Mucosa of descending colon (tissue), 3 donors: ENCODE measurements around the gene NDRG4. TPM values are rescaled to one million over a fixed set of nuclear protein-coding genes. Genes with fewer than 3 reads are reported as not detected.

Experiments
- ATAC-seq: fragments of 200-7000 bp; cut with Tn5 transposase; one replicate; pipeline ENCODE4 v1.9.1; 2020; ENCODE audit warnings: mild to moderate bottlenecking, moderate library complexity
- DNase-seq, 3 donors: peaks; one replicate each; pipeline ENCODE4 v3.0.0-alpha.2; 2020
- H3K36me3 ChIP-seq: fragments of 200-600 bp; one replicate; pipeline ENCODE4 v1.8.0; 2021; ENCODE audit warnings: low read depth, mild to moderate bottlenecking
- H3K4me1 ChIP-seq: fragments of 200-600 bp; one replicate; pipeline ENCODE4 v1.8.0; 2021; ENCODE audit warnings: low read depth, mild to moderate bottlenecking
- H3K4me3 ChIP-seq: fragments of 200-600 bp; one replicate; pipeline ENCODE4 v1.8.0; 2021; ENCODE audit warnings: mild to moderate bottlenecking
- H3K9me3 ChIP-seq: fragments of 200-600 bp; one replicate; pipeline ENCODE4 v1.8.0; 2021; ENCODE audit warnings: mild to moderate bottlenecking
- CTCF ChIP-seq: fragments of 200-600 bp; IDR thresholded peaks from one replicate; pipeline ENCODE4 v1.8.0; 2022; ENCODE audit warnings: antibody characterized with exemption, mild to moderate bottlenecking
- intact Hi-C, 2 donors: fragments of 100-400 bp; cut with DNase I in 1 of 2; cut with micrococcal nuclease in 1 of 2; formaldehyde crosslinking; loops; one replicate each; pipeline versions ENCODE4 v1.11.0 to v1.11.1; 2022; cut with DNase I, micrococcal nuclease
- total RNA-seq, 3 donors: library from RNA; stranded (reverse); fragmentation: NEBNext Ultra II Directional in 2 of 3; extraction: Animal tissue kit (Norgen Biotek cat#: 25700) in 2 of 3; gene quantifications; one replicate each; pipeline versions ENCODE4 v1.2.1 to v1.2.4, GENCODE V29; 2021 to 2023
- donor health status: DM: no; HTN: no; CAD: no; lungs with moderate emphysema.
- donor health status: DM: no; HTN: no; CAD: no.
- donor health status: DM: no; HTN: yes; CAD: no.

NDRG4 gene
- total RNA-seq, 3 donors from 2014 or later = 3.0 to 15.8 (median 3.6) TPM

DNA sequence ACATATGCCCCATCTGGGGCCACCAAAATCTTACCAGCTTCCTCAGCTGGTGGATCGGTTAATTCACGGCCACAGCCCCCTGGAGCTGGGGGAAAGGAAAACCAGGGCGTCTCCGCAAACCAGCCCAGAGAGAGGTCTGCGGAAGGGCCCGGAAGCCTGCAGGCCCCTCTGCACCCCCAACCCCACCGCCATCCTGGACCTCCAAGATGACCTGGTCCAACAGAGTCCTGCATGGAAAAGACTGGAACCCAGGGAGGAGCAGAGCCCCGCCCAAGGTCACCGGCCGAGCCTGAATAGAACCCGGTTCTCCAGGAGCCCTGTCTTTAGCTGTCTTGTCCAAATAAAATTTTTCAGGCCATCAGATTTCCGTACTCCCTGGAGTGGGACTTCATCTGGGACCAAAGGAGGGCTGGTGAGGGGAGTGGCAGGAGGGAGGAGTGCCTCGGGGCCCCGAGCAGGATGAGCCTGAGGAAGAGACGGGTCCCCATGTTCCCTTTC lies 37.4 kb upstream of the NDRG4 start:
- Histone ChIP-seq H3K4me1 (peaks cover 9% of the 10 kb centered on the region), H3K9me3 (no peaks in the 10 kb centered on the region), H3K36me3 (no peaks in the 10 kb centered on the region), H3K4me3 (no peak overlapping the region)
- ATAC-seq (no peak), DNase-seq (no peak)
- TF ChIP-seq CTCF = no peak
- intact Hi-C loops = no loop called here

GRCh38 chr16:58462997-58463941 lies 36.7 kb upstream of the NDRG4 start:
- no peak for TF ChIP-seq CTCF
- DNase-seq = no peak

GRCh38 chr16:58464047-58464915 lies 35.7 kb upstream of the NDRG4 start:
- TF ChIP-seq CTCF = no peak
- peak; percentile 42 for ATAC-seq
- intact Hi-C loops = no loop called here
- Histone ChIP-seq H3K4me3 (no peak overlapping the region), H3K4me1 (peaks cover 9% of the 10 kb centered on the region), H3K36me3 (no peaks in the 10 kb centered on the region), H3K9me3 (no peaks in the 10 kb centered on the region)
- no peak for DNase-seq

More at GRCh38 chr16:58462997-58463941, 36.7 kb upstream of the NDRG4 start:
- ATAC-seq = no peak
- H3K36me3 ChIP-seq = no peaks in the 10 kb centered on the region
- no peaks in the 10 kb centered on the region for H3K9me3 ChIP-seq
- peaks cover 9% of the 10 kb centered on the region for H3K4me1 ChIP-seq
- intact Hi-C loops = no loop called here
- H3K4me3 ChIP-seq = no peak overlapping the region

GRCh38 chr16:58464916-58465731 lies 34.8 kb upstream of the NDRG4 start:
- DNase-seq (no peak), ATAC-seq (no peak)
- Histone ChIP-seq H3K36me3 (no peaks in the 10 kb centered on the region), H3K4me3 (no peak overlapping the region), H3K9me3 (no peaks in the 10 kb centered on the region), H3K4me1 (peaks cover 9% of the 10 kb centered on the region)
- no peak for TF ChIP-seq CTCF
- intact Hi-C loops = no loop called here

DNA sequence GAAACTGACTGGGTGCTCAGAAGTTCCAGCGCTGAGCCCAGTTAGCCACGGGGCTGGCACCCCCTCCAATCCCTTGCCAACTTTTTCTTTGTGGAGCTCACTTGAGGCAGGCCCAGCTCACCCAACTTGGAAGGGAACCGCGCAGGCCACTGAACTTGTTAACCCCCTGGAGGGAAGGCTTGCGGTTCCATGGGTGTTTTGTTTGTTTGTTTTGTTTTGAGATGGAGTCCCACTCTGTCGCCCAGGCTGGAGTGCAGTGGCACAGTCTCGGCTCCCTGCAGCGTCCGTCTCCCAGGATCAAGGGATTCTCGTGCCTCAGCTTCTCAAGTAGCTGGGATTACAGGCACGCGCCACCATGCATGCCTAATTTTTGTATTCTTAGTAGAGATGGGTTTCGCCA lies 34.1 kb upstream of the NDRG4 start:
- ATAC-seq (no peak), DNase-seq (no peak)

More for the DNA sequence above, 34.1 kb upstream of the NDRG4 start:
- no peaks in the 10 kb centered on the region for H3K36me3 ChIP-seq
- H3K4me1 ChIP-seq = peaks cover 9% of the 10 kb centered on the region
- H3K9me3 ChIP-seq = no peaks in the 10 kb centered on the region
- no peak overlapping the region for H3K4me3 ChIP-seq
- intact Hi-C loops = no loop called here
- TF ChIP-seq CTCF = no peak
